Activated CD8-positive, alpha-beta memory T cell treated with anti-CD3 and anti-CD28 coated beads, Interleukin-2, amount 50 U/mL, for 24 hours (primary cell): ENCODE data around the gene CTSF.

Experiments used
- DNase-seq: peaks from one replicate; pipeline ENCODE4 v3.0.0-alpha.2; 2020; ENCODE audit errors: extremely low read depth

Gene CTSF

GRCh38 chr11:66532784-66533183, 35.6 kb downstream of the CTSF start:
- no peak for DNase-seq

- DNase-seq, result no peak
These were observed 36.6 kb downstream of the CTSF start for GRCh38 chr11:66531841-66532240.

- no peak for DNase-seq
These were observed 37.3 kb downstream of the CTSF start for GRCh38 chr11:66530927-66531709.

GRCh38 chr11:66529655-66530054, 38.8 kb downstream of the CTSF start:
- DNase-seq, result no peak

- no peak for DNase-seq
These were observed 39.3 kb downstream of the CTSF start for GRCh38 chr11:66529069-66529468.

DNA sequence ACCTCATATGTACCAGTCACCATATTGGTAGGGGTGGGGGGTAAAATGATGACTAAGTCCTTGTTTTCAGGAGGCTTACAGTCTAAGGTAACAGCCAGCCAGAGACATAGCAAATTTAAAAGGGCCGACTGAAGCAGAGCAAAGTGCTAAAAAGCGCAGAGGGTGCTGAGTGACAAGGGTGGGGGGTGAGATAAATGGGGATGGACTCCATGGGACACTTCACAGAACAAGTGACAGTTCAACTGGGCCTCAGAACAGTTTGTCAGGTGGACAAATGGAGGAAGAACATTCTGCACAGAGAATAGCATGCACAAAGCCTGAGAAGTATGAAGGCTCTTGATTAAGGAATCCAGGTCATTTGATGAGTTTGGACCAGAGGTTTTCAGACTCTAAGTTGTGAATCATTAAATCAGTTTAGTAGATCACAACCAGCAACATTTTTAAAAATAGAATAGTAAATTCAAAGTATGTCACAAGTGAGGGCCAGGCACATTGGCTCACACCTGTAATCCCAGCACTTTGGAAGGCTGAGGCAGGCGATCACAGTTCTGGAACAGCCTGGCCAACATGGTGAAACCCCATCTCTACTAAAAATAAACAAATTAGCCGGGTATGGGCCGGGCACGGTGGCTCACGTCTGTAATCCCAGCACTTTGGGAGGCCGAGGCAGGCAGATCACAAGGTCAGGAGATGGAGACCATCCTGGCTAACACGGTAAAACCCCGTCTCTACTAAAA, 43.9 kb downstream of the CTSF start:
- no peak for DNase-seq

- DNase-seq, result no peak
These were observed 44.8 kb downstream of the CTSF start for GRCh38 chr11:66523611-66524010.
